Iris pigment epithelial cell (primary cell): Measurements from ENCODE around the gene PTPN6.
A peak's percentile ranks its signal among the peaks of the same experiment; 100 is the strongest.

Experiments used
- DNase-seq: peaks from one replicate; pipeline ENCODE4 v3.0.0-alpha.2; 2011; ENCODE audit warnings: low read depth

Gene PTPN6

GRCh38 chr12:7009512-7009911, 58.4 kb downstream of the PTPN6 start:
- DNase-seq: peak; percentile 15
